Measurements from ENCODE around the gene MC4R.

The MC4R gene

GRCh38 chr18:60329131-60329530 is 43.4 kb downstream of the MC4R start:
- TF ChIP-seq CTCF (conservative IDR thresholded peaks at IDR 0.05; ENCODE audit: low read length), result no peak
- no peak overlapping the region for H3K4me3 ChIP-seq (ENCODE audit: low read length)
- DNase-seq (ENCODE audit: low read depth), result no peak

- DNase-seq (ENCODE audit: low read depth), result no peak
- no peak for TF ChIP-seq CTCF (conservative IDR thresholded peaks at IDR 0.05; ENCODE audit: low read length)
These were observed 44.7 kb downstream of the MC4R start for GRCh38 chr18:60327880-60328279.

GRCh38 chr18:60322591-60322990 is 50.0 kb downstream of the MC4R start:
- no peak for TF ChIP-seq CTCF (conservative IDR thresholded peaks at IDR 0.05; ENCODE audit: low read length)
- H3K4me3 ChIP-seq (ENCODE audit: low read length), result no peak overlapping the region
- DNase-seq (ENCODE audit: low read depth), result peak; percentile 45

More at GRCh38 chr18:60327880-60328279, 44.7 kb downstream of the MC4R start:
- no peak overlapping the region for H3K4me3 ChIP-seq (ENCODE audit: low read length)
